HTR-8/SVneo (cell line): ENCODE measurements around the gene CCL18.
"Not testable (repeated sequence)": the region's sequence is repeated elsewhere in the genome, so short reads cannot be mapped to it uniquely, and the experiment has no call there.

ENCODE experiments used
- DNase-seq: peaks from one replicate; pipeline ENCODE4 v3.0.0; 2011; ENCODE audit warnings: low spot score, mixed read lengths; ENCODE audit not compliant: insufficient read length
- FAIRE-seq: peaks from 2 replicates; lab custom pipeline; 2011; peaks lifted over from hg19 to GRCh38; lab: Jason Lieb, UNC

Gene CCL18

DNA sequence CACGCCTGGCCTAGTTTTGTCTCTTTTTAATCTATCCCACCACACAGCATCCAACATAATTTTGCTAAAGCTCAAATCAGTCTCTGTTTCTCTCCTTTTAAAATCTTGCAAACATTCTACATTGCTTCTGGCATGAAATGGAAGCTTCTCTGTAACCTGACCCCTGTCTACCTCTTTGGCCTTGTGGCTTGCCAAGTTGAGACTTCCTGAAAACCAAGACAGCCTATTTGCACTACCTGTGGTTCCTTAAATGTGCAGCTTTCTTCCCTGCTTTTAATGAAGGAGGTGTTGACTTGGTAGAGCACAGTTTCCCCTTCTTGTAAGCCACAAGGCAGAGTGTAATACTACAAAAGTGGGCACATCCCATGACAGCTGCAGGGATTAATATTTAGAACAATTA is 31.9 kb downstream of the CCL18 start:
- DNase-seq (no peak), FAIRE-seq (no peak)

DNA sequence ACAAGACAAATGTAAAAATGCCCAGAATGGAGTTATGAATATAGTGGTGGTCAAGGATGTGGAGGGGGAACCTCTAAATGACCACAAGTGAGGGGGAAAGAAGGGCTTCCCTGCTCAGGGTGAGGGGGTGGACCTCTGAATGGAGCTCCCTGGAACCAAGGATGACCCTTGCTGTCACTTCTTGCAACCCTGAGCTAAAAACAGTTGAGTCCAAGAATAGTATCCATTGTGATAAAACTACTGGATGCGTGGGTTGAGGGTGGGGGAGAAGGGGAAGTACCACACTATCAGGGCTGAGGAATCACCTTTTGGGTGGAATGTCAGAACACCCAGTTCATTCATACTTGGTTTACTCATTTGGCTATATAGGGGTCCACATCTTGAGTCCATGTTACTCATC is 34.9 kb downstream of the CCL18 start:
- not testable (repeated sequence) for FAIRE-seq

DNA sequence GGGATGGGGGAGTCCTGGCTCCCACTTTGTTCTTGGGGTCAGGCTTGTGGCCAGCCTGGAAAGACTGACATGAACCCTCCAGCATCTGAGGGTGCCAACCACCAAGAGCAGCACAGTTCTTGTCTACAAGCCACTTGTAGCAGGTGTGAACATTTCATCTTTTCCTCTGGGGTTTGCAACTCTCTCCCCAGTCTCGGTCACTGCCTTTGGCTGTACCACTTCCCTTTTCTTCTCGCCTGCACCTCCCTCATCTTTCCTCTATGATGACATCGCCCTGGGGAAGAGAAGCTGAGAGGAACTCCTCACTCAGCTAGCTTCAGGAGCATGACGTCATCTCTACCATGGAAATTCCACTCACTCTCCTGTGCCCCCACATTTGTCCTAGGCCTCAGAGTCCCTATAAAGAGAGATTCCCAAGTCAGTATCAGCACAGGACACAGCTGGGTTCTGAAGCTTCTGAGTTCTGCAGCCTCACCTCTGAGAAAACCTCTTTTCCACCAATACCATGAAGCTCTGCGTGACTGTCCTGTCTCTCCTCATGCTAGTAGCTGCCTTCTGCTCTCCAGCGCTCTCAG is 39.4 kb downstream of the CCL18 start, which contains the start of gene CCL4:
Gene CCL4, plus strand, starts transcription at position 427 of the 575 bp plus-strand sequence. Its CDS starts 79 bp downstream, at position 506.
- not testable (repeated sequence) for FAIRE-seq

More for the DNA sequence above, 34.9 kb downstream of the CCL18 start:
- not testable (repeated sequence) for DNase-seq

DNA sequence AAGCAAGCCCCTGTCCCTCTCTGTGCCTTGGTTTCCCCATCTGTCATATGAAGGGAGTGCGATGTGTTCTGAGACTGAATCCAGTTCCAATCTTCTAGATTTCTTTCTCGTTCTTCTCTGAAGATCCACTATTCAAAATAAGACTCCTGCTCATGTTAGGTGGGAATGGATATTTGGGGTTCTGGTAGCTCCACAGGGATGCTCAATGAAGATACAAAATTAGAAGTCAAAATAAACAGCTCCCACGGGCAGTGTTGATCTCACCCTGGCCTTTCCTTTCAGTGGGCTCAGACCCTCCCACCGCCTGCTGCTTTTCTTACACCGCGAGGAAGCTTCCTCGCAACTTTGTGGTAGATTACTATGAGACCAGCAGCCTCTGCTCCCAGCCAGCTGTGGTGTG is 40.2 kb downstream of the CCL18 start:
- DNase-seq, FAIRE-seq: not testable (repeated sequence)

More for the DNA sequence above, 39.4 kb downstream of the CCL18 start, which contains the start of gene CCL4:
- not testable (repeated sequence) for DNase-seq

DNA sequence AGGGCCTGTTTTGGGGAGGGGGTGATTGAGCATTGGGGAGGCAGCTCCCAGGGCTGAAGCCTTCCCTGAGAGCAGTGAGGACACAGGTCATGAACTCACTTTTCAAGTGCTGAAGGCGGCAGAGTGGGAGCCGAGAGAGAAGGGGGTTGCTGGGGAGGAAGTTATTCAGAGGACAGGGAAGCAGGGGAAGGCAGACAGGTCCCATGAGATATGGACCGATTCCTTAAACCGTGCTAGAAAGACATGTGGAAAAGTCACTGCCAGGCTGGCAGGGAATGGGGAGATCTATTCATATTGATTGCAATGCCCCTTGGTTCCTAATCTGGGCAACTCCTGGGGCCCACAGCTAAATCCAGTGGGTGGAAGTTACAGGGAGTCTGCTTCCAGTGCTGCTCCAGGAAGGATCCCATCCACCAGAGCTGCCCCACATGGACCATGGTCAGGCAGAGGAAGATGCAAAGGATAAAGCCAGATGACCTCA is 40.7 kb downstream of the CCL18 start:
- FAIRE-seq (no peak), DNase-seq (no peak)

DNA sequence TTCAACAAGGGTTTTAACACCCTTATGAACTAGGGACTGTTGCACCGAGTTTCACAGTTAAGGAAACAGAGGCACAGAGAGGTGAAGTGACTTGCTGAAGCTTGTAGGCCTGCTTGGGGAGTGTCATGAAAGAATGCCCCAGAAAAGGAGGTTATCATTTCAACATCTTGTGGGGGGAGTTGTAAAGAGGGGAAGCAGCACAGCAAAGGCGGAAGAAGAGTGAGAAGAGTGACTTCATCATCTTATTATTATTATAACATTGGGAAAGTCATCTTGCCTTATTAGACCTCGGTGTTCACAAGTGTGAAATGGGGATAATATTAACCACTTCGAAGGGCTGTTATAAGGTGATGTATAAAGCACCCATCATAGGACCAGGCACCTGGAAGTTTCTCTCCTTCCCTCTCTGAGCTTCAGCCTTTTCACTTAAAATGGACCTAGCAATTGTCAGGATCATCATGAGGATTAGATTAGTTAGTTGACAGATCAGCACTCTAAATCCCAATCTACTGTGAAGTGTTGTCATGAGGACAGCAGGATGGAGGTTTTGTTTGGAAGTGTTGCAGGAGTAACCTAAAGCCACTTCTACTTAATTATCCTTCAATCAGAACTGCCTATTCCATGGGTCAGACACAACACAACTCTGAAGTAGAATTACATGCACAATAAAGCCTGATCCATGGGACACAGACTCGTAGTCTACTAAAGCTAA is 41.9 kb downstream of the CCL18 start:
- DNase-seq (no peak), FAIRE-seq (no peak)

DNA sequence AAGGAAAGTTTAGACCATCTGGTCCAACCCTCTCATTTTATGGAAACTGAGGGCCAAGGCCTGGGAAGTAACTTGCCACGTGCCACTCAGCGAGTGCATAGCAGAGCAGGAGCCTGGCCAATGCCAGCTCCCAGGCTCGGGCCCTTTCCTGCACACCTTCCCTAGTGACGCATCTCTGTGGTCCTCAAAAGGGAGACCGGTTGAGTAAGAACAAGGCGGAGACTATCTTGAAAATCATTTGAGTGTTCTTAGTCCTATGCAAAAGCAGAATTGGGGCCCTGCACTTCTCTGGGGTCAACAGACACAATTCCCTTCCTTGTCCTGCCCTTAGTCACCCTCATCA is 42.4 kb downstream of the CCL18 start:
- no peak for DNase-seq
- no peak for FAIRE-seq

DNA sequence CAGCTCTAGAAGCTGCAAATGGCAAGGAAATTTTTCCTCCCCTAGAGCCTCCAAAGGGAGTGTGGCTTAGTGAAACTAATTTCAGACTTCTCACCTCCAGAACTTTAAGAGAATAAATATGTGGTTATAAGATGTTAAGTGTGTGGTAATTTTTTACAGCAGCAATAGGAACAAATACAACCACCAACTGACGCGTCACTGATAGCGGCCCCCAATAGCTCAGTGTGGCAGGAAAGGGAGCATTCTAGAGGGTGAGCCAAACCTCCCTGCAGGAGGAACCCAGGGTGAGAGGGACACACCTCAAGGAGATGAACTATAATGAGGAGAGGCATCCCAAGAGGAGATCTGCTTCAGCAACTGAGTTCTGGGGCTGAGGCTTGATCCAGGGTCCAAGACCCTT is 43.6 kb downstream of the CCL18 start:
- DNase-seq (no peak), FAIRE-seq (no peak)

DNA sequence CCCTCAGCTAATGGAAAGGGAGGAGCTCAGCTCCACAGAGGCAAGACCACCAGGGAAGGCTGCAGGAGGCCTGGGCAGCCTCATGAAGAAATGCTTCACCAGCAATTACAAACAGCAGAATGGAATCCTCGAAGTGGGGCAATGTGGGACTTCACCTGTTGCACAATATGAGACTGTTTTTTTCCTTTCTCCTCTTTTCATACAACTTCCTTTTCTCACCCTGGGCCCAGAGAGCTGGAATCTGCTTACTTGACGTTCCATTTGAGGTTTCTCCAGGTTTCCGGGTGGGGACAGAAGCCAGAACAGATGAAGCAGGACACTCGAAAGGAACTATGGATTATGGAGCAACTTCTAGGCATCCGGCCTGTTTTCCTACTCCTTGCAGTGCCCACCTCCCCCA is 44.2 kb downstream of the CCL18 start:
- DNase-seq, FAIRE-seq: not testable (repeated sequence)

DNA sequence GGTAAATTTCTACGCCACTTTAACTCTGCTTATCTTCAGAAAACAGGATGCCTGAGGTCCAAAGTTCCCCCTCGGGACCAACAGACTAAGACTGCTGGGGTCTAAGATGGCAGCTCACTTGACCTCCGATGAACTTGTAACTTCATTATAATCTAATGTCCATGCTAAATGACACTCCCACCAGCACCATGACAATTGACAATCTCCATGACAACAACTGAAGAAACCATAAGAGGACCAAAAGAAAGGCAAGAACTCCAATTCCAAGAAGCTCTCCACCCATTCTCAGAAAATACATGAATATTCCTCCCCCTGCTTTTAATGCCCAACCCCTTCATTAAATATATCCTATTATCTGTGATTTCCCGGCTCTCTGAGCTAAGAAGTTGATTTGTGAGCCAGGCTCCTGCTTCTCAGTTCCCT is 47.0 kb downstream of the CCL18 start:
- no peak for DNase-seq
- no peak for FAIRE-seq

DNA sequence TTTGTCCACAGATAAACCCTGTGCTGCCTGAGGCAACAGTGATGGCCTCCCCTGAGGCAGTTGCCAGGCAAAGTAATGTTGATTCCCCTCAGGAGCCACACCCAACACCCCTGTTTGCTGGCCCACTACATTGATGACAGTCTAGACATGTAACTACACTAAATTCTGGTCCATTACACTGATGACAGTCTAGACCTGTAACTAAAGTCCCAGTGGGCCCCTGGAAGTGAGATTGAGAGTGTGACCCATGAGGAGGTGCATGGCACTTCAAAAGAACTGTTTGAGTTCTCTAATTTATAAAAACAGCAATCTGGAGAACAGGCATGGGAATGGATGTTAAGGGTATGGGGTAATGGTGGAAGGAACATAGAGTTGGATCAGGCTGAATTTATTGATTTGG is 48.5 kb downstream of the CCL18 start:
- DNase-seq = no peak
- FAIRE-seq = no peak

DNA sequence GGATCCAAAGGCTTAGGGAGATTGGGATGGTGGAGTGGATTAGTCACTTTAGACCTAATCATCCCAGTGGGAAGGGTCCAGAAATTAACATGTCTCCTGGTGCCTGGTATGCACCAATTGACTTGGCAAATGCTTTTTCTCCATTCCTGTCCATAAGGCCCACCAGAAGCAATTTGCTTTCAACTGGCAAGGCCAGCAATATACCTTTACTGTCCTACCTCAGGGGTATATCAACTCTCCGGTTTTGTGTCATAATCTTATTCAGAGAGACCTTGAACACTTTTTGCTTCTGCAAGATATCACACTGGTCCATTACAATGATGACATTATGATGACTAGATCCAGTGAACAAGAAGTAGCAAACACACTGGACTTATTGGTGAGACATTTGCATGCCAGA is 49.1 kb downstream of the CCL18 start:
- not testable (repeated sequence) for FAIRE-seq, DNase-seq

DNA sequence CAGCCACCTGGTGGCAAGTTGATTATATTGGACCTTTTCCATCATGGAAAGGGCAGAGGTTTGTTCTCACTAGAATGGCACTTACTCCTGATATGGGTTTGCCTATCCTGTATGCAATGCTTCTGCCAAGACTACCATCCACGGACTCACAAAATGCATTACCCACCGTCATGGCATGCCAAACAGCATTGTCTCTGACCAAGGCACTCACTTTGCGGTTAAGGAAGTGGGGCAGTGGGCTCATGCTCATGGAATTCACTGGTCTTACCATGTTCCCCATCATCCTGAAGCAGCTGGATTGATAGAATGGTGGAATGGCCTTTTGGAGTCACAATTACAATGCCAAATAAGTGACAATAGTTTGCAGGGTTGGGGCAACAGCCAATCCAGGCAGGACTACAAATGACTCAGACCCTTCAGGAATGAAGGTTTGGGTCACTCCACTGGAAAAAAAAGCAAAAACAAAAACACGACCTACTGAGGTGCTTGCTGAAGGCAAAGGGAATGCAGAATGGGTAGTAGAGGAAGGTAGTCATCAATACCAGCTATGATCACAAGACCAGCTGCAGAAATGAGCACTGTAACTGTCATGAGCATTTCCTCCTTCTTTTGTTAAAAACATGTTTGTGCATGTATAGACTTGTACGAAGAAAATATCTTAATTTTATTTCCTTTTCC is 51.0 kb downstream of the CCL18 start:
- not testable (repeated sequence) for DNase-seq, FAIRE-seq

DNA sequence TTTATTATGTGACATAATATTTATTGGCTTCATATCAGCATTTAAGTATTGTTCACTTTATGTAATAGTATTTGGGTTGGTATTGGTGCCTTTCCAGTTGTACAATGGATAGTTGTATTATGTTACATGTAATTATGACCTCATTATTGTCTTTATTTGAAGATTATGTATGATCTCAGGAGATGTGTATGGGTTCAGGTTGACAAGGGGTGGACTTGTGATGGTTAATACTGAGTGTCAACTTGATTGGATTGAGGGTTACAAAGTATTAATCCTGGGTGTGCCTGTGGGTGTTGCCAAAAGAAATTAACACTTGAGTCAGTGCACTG is 51.5 kb downstream of the CCL18 start:
- FAIRE-seq, DNase-seq: not testable (repeated sequence)

DNA sequence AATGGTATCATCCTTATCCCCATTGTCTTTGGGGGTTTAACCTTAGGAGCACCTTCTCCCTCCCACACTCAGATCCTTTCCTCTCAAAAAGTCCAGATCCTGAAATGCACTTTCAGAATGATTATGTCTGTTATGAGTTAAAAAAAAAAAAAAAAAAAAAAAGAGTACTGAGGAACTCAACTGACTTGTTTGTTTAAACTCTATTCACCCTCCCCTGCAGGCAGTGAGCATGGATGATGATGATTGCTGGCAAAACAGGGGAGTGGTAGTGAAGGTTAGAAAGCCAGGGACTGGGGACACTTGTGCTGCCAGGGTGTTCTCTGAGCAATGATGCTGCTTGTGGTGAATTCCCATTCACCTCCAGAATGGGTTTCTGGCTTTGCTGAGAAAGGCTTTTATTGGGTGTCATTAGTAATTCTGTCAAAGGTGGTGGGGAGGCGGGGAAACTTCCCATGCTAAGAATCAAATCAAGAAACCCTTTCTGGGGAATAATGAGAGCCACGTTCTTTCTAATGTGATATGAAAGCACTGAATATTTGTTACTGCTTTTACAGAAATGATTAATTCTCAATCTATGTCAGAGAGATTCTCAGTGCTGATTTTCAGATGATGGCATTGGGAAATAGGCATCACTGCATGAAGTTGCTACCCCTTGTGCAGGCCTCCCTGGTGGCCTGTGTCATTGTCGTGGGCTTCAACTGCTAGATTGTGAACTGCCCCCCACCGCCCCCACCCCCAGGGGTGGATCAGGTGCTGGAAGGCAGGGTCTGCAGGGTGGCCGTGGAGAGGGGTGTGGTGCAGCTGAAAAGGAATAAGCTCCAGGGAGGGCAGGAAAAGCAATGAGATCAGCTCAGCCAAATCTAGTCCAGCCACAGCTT is 53.7 kb downstream of the CCL18 start:
- no peak for FAIRE-seq
- no peak for DNase-seq

DNA sequence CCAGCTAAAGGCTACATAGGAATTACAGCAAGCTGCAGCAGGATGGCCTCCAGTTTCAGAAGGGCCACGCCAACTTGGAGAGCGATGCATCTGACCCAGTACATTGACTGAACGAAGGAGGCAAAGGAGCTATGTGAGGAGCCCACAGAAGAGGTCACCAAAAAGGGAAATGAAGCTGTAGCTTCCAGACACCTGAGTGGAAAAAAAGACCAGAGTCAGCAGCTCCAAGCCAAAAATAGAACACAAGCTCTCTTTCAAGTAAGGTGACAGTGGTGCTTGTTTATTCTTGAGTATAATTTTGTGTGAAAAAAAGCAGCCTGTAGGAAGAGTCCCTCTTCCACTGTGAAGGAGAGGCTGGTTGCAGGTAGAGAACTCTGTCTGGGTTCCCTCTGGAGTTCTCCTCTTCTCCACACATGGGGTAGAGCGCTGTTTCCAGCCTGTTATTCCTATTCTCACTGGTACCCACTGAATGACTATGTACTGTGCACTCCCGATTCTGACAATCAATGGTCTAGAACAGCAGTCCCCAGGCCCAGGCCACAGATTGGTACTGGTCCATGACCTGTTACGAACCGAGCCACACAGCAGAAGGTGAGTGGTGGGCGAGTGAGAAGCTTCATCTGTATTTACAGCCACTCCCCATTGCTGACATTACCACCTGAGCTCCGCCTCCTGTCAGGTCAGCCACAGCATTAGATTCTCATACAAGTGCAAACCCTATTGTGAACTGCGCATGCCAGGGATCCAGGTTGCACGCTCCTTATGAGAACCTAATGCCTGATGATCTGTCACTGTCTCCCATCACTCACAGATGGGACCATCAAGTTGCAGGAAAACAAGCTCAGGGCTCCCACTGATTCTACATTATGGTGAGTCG is 54.6 kb downstream of the CCL18 start:
- DNase-seq (no peak), FAIRE-seq (no peak)

DNA sequence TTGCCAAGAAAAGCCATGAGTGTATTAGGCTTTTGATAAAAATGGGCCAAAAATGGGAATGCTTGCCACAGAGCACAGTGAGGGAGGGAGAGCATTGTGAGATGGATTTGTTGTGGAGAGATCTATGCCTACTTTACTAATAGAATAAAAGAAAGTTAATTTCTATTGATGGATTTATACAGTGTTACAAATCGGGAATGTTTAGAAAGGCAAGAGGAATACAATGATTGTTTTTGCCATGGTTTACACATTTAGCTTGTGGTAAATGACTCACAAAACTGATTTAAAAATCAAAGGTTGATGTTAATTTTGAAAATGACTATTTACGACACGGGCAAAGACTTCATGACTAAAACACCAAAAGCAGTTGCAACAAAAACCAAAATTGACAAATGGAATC is 56.1 kb downstream of the CCL18 start:
- FAIRE-seq (no peak), DNase-seq (no peak)

DNA sequence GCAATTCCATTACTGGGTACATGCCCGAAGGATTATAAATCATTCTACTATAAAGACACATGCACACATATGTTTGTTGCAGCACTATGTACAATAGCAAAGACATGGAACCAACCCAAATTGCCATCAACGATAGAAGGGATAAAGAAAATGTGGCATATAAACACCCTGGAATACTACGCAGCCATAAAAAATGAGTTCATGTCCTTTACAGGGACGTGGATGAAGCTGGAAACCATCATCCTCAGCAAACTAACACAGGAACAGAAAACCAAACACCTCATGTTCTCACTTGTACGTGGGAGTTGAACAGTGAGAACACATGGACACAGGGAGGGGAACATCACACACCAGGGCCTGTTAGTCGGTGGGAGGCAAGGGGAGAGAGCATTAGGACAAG is 57.0 kb downstream of the CCL18 start:
- FAIRE-seq, DNase-seq: not testable (repeated sequence)
